ENCODE data around the gene ACVR1C.

ACVR1C gene

DNA sequence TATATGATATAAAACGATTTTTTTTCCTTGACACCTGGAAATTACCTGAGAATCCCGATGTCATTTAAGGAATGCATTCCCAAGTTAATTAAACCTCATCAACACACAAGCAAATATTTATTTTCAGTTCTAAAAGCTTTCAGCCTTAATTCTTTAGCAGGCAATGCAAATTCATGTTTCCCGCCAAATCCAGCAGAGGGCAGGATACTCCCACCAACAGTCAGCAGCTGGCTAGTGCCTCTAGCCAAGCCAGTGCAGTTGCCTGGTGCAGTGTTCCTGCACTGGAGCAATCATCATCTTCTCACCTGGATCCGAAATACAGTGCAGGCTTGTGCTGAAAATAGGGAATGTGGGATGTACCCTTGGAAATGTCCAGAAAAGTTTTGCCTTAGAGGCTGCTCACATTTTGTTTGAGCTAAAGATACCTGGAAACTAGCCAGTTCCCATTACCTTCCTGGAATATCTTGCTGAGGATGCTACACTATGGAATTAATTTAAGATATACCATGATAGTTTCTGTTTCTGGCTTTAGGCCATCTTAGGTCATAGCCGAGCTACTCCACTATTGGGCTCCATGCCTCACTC is 136.4 kb downstream of the ACVR1C start:
- peak; percentile 57 for DNase-seq

DNA sequence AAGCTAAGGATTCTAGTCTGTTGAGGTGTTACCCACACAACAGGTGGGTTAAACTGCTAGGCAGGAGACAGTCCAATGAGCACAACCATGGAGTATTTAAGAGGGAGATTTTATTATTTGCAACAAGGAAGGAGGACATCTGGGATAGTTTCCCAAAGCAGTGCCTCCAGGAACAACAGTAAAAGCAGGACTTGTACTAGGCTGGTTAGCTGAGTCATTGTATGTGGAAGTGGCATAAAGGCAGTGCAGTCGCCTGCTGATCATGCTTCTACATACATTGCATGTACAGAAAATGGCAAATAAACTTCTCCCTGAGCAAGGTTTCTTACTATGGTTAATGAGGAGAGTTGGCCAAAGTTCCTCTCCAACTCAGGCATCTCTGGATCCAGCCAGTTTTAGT is 138.7 kb downstream of the ACVR1C start:
- DNase-seq, result no peak

DNA sequence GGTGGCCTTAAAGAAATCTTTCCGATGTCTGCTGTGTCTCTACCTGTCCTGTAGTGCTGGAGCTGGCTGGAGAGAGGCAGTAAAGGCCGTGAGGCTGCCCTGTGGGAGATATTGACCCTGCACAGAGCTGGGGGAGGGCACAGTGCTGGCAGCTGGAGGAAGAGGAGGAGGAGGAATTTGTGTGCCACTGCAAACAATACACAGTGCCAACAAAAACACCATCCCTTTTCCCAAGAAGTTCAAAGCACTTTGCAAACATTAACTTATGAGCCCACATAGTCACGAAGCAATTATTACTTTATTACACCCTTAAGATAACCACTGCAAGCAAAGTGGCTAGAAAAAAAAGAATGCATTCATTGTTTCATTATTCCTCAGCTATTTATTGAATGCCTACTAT is 139.8 kb downstream of the ACVR1C start:
- DNase-seq, result no peak

DNA sequence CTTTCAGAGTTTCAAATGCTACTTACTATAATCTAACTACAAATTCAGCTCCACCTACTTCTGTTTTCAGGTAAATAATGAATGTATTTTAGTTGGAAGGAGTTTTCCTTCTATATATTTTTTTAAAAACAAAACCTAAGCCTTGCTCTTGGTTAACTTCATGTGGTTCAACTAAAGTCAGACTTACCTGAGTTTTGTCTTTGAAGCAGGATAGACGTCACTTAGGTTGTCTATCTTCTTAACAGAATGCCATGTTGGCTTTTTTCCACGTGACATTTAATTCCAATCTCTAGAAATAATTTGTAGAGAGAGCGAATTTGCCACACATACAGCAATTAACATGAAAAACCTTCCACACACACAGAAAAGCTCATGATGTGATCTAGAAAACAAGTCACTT is 140.9 kb downstream of the ACVR1C start:
- no peak for DNase-seq

DNA sequence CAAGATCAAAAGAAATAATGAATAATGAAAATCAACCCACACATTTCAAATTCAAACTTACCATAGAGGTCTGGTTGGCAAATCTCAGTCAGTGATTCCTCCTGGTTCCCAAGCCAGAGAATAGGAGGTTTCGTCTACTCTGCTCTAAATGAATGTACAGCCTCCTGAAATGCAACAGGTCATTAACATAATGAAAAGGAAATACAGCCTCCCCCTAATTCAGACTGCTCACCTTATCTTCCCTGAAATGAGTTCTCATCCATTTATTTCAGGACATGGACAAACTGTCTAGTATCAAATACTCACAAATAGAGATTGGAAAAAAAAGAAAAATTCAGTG is 141.4 kb downstream of the ACVR1C start:
- DNase-seq, result no peak

DNA sequence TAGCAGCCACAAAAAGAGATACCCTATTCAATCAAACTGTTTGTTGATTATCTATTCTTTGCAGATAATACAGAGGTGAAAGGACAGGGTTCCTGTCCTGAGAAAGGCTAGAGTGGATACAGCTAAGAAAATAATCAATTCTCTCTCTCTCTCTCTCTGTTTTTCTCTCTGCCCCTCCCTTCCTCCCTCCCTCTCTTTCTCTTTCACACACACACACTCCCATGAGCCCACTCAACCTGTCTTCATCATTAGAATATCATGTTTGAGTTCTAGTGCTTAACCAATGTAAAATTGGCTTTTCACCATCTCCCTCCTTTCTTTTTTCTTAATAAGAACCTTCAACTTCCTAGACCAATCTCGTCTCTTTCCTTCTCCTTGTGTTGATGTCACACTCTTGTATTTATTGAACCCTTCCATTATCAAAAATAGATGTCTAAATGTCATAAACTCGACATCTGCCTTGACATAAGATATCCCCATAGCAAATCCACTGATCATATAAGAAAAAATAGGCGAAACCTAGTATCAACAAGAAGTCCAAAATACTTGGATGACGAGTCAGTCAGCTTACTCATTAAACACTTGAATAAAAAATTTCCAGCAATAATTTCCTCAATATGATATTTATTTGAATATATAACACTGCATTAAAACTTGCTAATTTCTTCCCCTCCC is 141.9 kb downstream of the ACVR1C start:
- DNase-seq, result no peak

DNA sequence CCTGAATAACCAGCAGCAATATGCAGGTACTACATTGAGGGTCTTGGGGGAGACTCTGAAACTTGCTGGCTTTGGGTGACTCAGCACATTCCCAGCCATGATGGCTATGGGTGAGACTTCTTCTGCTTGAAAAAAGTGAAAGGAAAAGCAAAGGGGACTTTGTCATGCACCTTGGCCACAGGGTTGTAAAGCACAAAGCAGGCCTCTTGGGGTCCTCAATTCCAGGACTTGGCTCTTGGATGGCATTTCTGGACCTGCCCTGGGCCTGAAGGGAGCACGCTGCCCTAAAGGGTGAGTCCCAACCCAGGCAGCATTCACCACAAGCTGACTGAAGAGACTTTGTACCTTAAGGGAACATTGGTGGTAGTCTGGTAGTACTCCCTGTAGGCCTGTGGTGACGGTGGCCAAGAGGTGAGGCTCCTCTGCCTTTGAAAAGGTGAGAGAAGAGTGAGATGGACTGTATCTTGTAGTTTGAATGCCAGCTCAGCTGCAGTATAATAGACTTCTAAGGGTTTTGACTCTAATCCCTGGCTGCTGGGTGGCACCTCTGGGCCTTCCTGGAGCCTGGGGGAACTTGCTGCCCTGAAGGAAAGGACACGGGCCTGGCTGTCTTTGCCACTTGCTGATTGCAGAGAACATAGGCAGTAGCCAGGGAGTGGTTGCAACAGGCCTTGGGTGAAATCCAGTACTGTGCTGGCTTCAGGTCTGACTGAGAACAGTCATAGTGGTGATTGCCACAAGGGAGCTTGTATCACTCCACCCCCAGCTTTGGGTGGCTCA is 148.3 kb downstream of the ACVR1C start:
- no peak for DNase-seq

DNA sequence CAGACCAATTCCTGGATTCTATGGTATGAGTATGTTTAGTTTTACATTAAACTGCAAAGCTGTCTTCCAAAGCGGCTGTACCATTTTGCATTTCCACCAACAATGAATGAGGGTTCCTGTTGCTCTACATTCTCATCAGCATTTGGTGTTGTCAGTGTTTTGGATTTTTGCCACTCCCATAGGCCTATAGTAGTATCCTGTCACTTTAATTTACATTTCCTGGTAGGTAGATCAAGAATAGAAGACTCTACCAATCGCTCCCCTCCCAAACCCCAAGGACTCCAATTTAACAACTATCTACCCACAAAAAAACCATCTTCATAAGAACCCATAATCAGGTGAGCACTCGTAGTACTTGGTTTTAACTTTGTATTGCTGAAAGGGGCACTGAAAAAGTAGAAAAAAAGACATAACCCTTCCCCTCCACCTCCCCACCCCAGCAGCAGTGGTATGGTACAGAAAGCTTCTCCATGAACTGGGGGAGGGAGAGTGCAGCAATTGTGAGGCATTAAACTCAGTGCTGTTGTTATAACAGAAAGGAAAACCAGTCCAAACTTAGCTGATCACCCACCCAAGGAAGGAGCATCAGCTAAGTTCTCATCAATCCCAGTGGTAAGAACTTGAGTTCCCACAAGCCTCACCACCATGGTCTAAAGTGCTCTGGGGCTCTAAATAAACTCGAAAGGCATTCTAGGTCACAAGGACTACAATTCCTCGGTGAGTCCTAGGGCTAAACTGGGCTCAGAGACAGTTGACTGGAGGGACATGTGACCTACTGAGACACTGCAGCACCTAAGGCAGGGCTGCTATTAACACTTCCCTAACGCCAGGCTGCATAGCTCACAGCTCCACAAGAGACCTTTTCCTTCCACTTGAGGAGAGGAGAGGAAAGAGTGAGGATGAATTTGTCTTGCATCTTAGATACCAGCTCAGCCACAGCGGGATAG is 149.3 kb downstream of the ACVR1C start:
- DNase-seq, result no peak

DNA sequence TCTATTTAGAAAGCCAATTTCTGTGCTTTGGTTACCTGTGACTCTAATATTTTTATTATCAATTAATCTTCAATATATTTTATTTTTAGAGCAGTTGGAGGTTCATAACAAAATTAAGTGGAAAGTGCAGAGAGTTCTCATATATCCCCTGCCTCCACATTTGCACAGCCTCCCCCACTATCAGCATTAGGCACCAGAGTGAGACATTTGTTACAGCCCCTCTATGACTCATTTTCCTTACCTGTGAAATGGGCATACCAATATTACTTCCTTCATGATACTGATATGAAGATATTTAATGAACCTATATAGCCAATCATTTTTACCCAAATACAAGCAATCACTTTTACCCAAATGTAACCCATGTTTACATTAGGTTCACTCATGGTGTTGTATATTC is 150.7 kb downstream of the ACVR1C start:
- DNase-seq, result no peak

DNA sequence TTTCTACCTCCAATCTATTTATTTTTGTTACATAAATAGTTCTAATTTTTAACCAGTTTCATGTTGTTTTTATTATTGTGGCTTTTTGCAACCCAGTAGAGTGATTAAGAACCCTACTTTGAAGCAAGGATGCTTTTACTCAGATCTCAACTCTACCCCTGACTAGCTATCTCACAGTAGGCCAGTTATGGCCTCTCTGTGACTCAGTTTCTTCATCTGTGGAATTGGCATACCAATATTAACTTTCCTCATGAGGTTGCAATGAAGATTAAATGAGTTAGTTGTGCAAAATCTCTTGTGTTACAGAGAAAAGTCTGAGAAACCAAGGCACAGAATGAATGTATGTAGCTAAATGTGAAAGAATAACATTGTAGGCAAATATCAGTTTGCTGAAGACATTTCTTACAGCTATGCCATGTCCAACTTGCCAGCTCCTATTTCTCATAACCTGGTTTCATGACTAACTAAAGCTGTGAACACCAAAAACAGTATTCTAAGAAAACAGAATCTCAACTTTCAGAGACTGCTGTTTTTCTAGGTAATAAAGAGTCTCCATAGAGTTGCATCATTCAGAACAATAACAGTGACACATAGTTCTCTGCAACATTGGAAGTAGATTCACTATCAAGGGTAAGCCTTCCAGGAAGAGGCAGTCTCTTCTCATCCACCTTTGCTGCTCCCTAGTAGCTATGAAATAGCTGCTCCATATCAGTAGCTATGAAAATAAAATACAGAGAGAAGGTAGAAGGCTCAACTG is 151.5 kb downstream of the ACVR1C start:
- DNase-seq, result no peak

All from activated CD4-positive, alpha-beta T cell treated with anti-CD3 and anti-CD28 coated beads for 1 hour (primary cell).